Upper lobe of right lung (tissue), 1 donor: Measurements from ENCODE around the gene PFKFB3. TPM values are rescaled to one million over a fixed set of nuclear protein-coding genes. Genes with fewer than 3 reads are reported as not detected.

Experiments
- ATAC-seq: fragments of 200-7000 bp; cut with Tn5 transposase; one replicate; pipeline ENCODE4 v1.9.1; 2020; ENCODE audit warnings: mild to moderate bottlenecking, moderate library complexity
- DNase-seq: peaks from one replicate; pipeline ENCODE4 v3.0.0-alpha.2; 2020
- H3K27ac ChIP-seq: fragments of 200-600 bp; one replicate; pipeline ENCODE4 v1.8.0; 2022
- H3K27me3 ChIP-seq: fragments of 200-600 bp; one replicate; pipeline ENCODE4 v1.8.0; 2022; ENCODE audit warnings: mild to moderate bottlenecking
- H3K36me3 ChIP-seq: fragments of 200-600 bp; one replicate; pipeline ENCODE4 v1.8.0; 2022
- H3K4me1 ChIP-seq: fragments of 200-600 bp; one replicate; pipeline ENCODE4 v1.8.0; 2022
- H3K4me3 ChIP-seq: fragments of 200-600 bp; one replicate; pipeline ENCODE4 v1.8.0; 2022; ENCODE audit warnings: mild to moderate bottlenecking
- H3K9me3 ChIP-seq: fragments of 200-600 bp; one replicate; pipeline ENCODE4 v1.8.0; 2022
- CTCF ChIP-seq: fragments of 200-600 bp; IDR thresholded peaks from one replicate; pipeline ENCODE4 v1.8.0; 2022; ENCODE audit warnings: antibody characterized with exemption
- intact Hi-C: fragments of 100-400 bp; cut with DNase I; formaldehyde crosslinking; loops from one replicate; pipeline ENCODE4 v1.11.0; 2022
- total RNA-seq: library from RNA; stranded (reverse); fragmentation: NEBNext Ultra II Directional; extraction: Animal tissue kit (Norgen Biotek cat#: 25700); gene quantifications from one replicate; pipeline ENCODE4 v1.2.1, GENCODE V29; 2021
- donor health status: DM: no; HTN: yes; CAD: no; lungs with severe emphysema.

PFKFB3 gene
- total RNA-seq, 1 donor from 2014 or later, result 77.2 TPM

- Histone ChIP-seq H3K4me3 (peak overlapping the region; percentile 88), H3K9me3 (no peaks in the 10 kb centered on the region), H3K36me3 (no peaks in the 10 kb centered on the region), H3K27me3 (no peaks in the 10 kb centered on the region), H3K4me1 (peaks cover 26% of the 10 kb centered on the region), H3K27ac (no peak overlapping the region)
- ATAC-seq (no peak), DNase-seq (peak; percentile 61)
- no peak for TF ChIP-seq CTCF
- intact Hi-C loops, result loop anchor here (5.0 to 10.0 kb wide), 2 partner anchors 56 to 202 kb away; no protein-coding TSS in a partner anchor
These were observed 2.3 kb upstream of the PFKFB3 start for GRCh38 chr10:6200440-6200733.

GRCh38 chr10:6200734-6201515, 1.8 kb upstream of the PFKFB3 start:
- Histone ChIP-seq H3K27ac (peak overlapping the region; percentile 51), H3K4me3 (peak overlapping the region; percentile 88), H3K4me1 (peaks cover 25% of the 10 kb centered on the region), H3K36me3 (no peaks in the 10 kb centered on the region), H3K27me3 (no peaks in the 10 kb centered on the region), H3K9me3 (no peaks in the 10 kb centered on the region)
- peak; percentile 72 for DNase-seq
- intact Hi-C loops, result loop anchor here (5.0 to 10.0 kb wide), 2 partner anchors 56 to 201 kb away; no protein-coding TSS in a partner anchor
- peak; percentile 1 for ATAC-seq
- no peak for TF ChIP-seq CTCF

GRCh38 chr10:6201516-6201975, 1.2 kb upstream of the PFKFB3 start:
- no peaks in the 10 kb centered on the region for H3K9me3 ChIP-seq
- DNase-seq (peak; percentile 87), ATAC-seq (peak; percentile 58)
- H3K27me3 ChIP-seq, result no peaks in the 10 kb centered on the region
- peak overlapping the region; percentile 88 for H3K4me3 ChIP-seq
- H3K27ac ChIP-seq, result no peak overlapping the region
- no peak for TF ChIP-seq CTCF
- peaks cover 25% of the 10 kb centered on the region for H3K4me1 ChIP-seq
- intact Hi-C loops, result loop anchor here (5.0 to 10.0 kb wide), 2 partner anchors 57 to 201 kb away; no protein-coding TSS in a partner anchor
- no peaks in the 10 kb centered on the region for H3K36me3 ChIP-seq

- TF ChIP-seq CTCF, result no peak
- intact Hi-C loops, result loop anchor here (5.0 to 10.0 kb wide), 2 partner anchors 57 to 200 kb away; no protein-coding TSS in a partner anchor
- H3K4me3 ChIP-seq, result peak overlapping the region; percentile 88
- DNase-seq, result peak; percentile 72
- ATAC-seq, result peak; percentile 3
- H3K36me3 ChIP-seq, result no peaks in the 10 kb centered on the region
- H3K27ac ChIP-seq, result no peak overlapping the region
- H3K9me3 ChIP-seq, result no peaks in the 10 kb centered on the region
- H3K4me1 ChIP-seq, result peaks cover 25% of the 10 kb centered on the region
- H3K27me3 ChIP-seq, result no peaks in the 10 kb centered on the region
These were observed 541 bp upstream of the PFKFB3 start for GRCh38 chr10:6202098-6202683.

GRCh38 chr10:6203331-6204062, 765 bp downstream of the PFKFB3 start:
- Histone ChIP-seq H3K4me3 (peak overlapping the region; percentile 88), H3K4me1 (peaks cover 25% of the 10 kb centered on the region), H3K27ac (peak overlapping the region; percentile 92), H3K9me3 (no peaks in the 10 kb centered on the region), H3K36me3 (no peaks in the 10 kb centered on the region), H3K27me3 (no peaks in the 10 kb centered on the region)
- TF ChIP-seq CTCF, result no peak
- ATAC-seq (peak; percentile 64), DNase-seq (peak; percentile 84)
- intact Hi-C loops, result loop anchor here (5.0 to 10.0 kb wide), 2 partner anchors 59 to 199 kb away; no protein-coding TSS in a partner anchor
